GM19324 (cell line): ENCODE measurements around the gene CLEC20A.

Source experiments
- ATAC-seq: cut with Tn5 transposase; IDR thresholded peaks from one replicate; pipeline ENCODE4 v1.9.1; 2021; ENCODE audit warnings: mild to moderate bottlenecking, moderate library complexity; ENCODE audit not compliant: unreplicated experiment, low FRiP score

CLEC20A gene

DNA sequence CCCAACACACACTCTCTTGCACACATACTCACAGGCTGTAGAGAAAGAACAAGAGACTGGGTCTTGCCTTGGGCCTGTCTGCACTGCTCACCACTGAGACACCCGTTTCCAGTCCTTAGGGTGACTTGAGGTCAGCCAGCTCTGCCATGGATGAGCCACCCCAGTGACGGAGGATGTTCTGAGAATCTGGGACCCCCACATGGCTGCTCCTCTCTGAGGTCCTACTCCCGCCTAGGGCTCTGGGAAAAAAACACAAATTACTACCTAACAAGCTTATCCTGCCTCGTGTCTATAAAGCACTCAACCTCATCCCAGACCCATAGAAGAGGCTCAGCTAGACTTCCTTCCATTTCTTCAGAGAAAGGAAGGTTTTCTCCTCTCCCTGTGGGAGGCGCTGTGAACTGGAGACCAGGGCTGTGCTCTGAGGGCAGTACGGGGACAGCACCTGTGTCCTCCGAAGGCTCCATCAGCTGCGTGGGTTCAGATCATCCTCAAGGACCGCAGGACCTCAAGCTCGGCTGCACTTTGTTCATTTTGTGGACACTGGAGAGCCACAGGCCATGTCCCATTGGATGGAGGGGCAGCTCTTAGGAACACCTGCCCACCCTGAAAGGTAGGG is 4.3 kb upstream of the CLEC20A start:
- no peak for ATAC-seq

DNA sequence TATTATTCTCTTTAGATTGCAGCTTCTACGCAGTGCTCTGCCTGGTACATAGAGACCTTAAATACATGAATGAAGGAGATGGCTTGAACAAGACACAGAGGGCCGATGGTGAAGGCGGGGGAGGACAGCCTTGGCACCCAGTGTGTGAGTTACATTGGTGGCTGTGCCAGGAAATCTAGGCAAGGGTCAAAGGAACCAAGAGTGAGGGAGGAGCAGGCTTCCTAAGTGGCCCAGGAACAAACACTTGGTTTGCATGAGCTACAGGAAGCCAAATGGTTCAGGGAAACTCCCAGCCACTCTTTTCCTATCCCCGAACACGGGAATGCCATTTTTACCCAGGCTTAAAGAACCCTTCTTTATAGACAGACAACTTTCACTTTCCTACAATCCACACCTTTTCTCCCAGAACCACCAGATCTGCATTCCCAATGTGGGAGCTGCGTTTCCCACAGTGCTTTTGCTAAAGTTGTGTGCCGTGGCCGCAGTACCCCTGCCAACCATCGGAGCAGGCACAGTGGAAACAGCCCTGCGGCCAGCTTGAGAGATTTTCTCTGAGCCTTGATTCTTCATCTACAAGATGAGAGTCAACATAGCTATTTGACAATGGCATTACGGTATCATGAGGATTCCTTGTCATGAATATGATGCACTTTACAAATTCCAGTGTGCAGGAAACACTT is 3.5 kb upstream of the CLEC20A start:
- no peak for ATAC-seq

DNA sequence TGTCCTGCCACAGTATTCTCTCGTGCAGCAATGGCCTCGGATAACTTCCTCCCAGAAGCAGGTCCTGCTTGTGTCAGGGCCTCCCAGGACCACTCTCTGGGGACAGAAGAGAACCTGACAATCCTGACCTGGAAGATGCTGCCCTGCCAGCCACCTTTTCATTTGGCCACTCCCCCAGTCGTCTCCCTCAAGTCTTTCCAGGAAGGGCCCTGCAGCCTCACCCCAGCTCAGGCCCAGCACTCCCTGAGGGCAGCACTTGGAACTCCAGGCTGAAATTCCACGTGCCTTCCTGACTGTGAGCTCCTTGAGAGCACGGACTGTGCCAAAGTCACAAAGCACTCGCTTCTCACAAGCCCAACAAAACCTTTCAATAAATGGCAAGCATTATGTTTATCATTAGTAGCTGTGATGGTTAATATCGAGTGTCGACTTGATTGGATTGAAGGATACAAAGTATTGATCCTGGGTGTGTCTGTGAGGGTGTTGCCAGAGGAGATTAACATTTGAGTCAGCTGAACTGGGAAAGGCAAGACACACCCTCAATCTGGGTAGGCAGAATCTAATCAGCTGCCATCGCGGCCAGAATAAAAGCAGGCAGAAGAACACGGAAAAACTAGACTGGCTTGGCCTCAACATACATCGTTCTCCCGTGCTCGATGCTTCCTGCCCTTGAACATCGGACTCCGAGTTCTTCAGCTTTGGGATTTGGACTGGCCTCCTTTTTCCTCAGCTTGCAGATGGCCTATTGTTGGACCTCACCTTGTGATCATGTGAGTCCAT is 2.3 kb upstream of the CLEC20A start:
- ATAC-seq: no peak

DNA sequence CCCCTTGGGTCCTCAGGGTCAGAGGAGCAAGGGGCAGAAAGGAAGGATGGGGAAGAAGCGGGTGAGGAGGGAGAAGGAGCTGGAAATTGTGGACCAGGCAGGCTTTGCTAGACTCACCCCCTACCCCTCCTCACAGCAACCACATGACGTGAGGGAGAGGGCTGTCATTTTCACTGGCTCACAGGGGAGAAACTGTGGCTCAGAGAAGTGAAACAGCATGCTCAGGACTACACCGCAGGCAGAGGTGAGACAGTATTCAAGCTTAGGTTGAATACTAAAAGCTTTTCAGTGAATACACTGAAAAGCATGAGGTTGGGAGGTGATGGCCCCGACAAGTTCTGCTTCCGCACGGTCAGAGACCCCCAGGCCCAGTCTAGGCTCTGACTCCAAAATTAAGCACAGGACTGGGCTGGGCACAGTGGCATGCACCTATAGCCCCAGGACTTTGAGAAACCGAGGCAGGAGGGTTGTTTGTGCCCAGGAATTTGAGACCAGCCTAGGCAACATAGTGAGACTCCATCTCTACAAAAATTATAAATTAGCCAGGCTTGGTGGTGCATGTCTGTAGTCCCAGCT is 1.2 kb upstream of the CLEC20A start:
- no peak for ATAC-seq

DNA sequence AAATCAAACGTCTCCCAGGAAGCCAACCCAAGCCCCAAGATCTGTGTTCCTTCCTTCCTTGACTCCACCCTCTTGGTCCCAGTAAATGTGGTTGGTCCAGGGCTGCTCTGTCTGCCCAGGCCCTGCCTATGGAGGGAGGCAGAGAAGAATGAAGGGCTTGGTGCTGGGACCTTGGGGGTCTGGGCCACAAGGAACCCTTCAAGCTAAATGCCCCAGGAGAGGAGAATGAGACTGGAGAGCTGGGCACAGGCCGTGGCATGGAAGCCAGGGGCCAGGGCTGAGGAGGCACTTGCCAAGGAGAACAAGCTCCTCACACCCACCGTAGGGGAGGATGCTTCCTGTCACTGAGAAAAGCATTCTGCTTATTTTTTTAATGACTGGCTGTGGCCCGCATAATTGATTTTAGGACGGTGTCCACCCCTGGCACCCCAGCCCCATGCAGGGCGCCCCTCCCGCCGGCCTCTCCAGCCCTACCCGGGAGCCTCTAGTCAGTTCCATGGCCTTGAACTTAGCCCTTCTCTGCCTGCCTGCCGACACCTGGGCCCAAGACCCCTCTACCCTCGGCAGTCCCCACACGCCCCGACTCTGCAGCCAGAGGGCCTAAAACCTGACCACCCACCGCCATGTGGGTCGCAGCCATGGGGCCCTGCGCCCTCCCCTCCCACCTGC is 889 bp downstream of the CLEC20A start:
- ATAC-seq: no peak

DNA sequence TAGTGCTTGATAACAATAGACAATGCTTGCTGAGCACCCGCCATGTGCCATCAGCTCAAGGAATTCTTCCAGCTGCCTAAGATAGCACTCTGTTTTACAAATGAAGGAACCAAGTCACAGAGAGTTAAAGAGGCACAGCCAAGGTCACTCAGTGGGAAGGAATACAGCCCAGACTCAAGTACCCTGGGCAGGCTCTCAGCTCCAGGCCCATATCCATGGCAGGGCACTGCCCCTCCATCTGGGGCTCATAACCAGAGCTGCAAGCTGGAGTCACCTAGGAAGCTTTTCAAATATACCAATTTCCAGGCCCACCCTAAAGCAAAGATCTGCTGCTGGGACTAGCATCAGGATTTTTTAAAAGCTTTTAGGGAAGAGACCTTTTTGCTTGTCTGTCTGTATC is 1.6 kb downstream of the CLEC20A start:
- ATAC-seq: no peak

DNA sequence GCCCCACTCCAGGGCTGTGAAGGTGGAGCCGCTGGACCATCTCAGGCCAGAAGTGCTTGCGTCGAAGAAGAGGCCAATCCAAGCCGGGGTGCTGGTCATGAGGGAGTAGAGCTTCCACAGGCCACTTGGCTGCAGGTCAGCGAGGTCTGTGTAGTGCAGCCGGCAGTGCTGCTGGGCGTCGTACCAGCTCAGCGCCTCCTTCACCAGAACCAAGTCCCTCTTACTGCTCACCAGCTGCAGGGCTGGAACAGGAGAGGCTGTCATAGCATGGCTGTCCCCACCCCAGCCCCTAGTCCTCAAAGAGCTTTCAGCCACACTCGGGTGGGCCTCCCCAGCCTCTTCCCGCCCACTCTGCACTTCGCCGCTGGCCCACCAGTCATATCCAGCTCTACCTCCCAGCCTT is 2.2 kb downstream of the CLEC20A start:
- ATAC-seq: no peak

DNA sequence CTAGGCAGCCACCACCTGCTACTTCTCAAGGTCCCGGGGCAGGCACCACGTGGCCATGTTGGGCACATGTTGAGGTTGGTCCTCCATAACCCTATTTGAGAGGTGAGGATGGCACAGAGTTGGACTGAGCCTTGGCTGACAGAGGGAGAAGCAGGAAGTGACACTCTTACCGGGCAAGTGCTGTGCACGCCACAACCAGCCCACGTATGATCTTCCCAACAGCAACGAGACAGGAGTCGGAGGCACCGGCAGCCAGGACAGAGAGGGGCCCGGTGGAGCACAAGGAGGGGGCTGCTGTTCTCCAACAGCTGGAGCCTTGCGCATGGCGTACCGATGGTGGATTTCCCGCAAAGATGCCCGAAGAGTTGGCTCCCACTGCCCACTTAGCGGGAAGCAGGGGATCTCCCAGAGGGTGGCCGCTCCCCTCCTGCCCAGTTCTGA is 3.4 kb downstream of the CLEC20A start:
- ATAC-seq: no peak

DNA sequence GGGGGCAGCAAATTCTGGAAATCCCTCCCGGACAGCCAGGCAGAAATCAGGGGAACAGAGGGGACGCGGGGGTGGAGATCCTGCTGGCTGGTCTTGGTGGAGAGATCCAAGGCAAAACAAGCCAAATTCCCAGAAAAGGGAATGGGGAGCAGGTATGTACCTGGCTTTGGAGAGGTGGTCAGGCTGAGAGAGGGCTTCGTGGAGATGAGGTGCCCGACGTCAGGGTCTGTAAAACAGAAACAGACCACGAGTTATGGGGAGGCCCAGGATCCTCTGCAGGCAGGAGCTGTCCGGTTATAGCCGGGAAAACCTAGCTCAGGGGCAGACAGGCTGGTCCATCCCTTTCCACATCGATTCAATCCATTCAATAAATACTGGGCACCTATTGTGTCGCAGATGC is 4.4 kb downstream of the CLEC20A start:
- ATAC-seq: no peak

DNA sequence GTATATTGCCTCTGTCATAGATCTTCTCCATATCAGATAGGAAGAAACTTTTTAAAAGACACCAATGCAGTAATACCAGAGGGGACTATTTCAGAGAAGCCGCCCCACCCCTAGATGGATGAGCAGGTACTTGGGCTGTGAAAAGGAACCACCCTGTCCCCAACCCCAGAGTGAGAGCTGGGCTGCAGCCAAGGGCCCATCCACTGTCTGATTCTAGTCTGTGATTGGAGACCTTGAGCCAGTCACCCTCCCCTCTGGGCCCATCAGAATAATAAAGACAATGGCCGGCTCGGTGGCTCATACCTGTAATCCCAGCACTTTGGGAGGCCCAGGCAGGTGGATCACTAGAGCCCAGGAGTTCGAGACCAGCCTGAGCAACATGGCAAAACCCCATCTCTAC is 5.0 kb downstream of the CLEC20A start:
- ATAC-seq: no peak

DNA sequence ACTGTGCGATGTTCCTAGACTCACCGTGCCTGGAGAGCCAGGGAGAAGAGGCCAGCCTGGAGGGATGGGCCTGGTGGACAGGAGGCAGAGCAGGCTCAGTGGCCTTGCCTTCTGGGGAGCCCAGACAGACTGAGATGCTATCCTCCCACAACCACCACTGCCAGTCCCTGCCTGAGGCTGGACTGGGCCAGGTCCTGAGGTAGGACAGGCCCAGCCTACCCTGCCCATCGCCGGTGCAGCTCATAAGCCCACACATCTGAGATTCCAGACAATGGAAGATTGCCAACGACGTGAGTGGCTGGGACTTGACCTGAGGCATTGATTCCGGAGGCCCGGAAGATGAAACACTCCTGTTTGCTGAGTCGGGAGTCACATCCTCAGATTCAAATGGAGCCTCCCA is 5.8 kb downstream of the CLEC20A start:
- no peak for ATAC-seq

DNA sequence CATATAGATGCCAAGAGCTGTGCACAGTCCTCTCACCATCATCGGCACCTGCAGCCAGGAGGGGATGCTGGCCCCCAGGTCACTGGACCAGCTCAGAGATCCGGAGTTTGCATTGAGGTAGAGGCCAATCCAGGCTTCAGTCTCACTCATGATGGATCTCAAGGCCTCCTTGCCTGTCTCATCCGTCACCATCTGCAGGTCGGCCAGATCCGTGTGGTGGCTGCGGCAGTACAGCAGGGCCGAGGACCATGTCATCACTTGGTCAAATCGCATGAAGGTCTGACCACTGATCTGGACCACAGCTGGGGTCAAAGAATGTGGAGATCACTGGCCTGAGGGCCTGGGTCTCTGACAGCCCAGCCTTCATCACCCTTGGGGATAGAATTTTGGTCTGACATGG is 6.6 kb downstream of the CLEC20A start:
- ATAC-seq: no peak

DNA sequence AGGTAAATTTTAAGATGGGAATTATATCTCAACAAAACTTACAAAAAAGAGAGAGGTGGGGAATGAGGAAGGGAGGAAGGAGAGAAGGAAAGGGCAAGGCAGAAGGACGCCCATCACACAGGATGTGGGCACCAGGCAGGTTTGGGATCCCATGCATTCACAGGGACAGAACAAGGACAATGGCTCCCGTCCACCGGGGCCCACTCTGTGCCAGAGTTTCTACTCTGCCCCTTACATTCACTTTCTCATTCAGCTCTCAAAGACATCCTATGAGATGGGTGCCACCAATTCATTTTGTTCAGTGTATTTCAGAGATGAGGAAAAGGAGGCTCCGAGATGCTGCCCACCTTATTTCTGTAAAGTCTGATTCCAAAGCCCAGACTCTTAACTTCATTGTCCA is 7.4 kb downstream of the CLEC20A start:
- ATAC-seq: no peak

DNA sequence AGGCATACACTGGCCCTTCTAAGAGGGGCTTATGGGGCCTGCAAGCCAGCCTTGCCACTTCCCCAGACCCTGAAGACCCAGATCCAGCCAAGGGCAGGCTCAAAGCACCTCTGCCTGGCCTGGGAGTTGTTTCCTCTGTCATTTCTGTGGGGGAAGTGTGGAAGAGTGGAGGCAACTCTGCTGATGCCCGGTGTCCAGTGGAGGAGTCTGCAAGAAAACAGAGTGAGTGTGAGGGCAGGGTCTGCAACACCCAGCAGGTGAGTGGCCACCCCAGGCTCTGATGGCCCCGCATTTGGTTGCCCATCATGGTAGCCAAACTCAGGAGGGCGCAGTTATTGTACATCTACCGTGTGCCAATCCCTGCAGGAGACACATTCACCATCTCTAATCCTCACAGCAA is 8.4 kb downstream of the CLEC20A start:
- no peak for ATAC-seq

DNA sequence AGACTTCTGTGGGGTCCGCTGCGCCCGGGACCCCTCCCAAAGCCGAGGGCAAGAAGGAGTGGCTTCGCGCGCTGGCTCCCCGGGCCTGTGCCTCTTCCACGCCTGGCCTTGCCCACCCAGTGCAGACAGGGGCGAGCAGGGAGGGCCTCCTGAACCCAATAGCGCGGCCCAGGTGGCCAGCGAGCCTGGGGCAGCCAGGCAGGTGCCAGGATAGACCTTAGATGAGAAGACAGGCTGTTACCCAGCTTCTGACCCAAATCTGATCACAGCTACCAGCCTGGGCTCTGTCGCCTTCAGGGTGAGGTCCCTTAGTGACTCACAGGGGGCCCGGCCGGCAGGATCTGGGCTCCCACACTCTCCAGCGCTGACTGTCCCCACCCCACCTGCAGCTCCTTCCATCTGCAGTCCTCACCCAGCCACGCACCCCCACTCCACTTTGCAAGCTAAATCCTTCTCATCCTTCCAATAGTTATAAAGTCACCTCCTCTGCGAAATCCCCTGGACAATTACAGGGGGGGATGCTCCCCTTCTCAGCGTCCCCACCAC is 9.6 kb downstream of the CLEC20A start:
- no peak for ATAC-seq

DNA sequence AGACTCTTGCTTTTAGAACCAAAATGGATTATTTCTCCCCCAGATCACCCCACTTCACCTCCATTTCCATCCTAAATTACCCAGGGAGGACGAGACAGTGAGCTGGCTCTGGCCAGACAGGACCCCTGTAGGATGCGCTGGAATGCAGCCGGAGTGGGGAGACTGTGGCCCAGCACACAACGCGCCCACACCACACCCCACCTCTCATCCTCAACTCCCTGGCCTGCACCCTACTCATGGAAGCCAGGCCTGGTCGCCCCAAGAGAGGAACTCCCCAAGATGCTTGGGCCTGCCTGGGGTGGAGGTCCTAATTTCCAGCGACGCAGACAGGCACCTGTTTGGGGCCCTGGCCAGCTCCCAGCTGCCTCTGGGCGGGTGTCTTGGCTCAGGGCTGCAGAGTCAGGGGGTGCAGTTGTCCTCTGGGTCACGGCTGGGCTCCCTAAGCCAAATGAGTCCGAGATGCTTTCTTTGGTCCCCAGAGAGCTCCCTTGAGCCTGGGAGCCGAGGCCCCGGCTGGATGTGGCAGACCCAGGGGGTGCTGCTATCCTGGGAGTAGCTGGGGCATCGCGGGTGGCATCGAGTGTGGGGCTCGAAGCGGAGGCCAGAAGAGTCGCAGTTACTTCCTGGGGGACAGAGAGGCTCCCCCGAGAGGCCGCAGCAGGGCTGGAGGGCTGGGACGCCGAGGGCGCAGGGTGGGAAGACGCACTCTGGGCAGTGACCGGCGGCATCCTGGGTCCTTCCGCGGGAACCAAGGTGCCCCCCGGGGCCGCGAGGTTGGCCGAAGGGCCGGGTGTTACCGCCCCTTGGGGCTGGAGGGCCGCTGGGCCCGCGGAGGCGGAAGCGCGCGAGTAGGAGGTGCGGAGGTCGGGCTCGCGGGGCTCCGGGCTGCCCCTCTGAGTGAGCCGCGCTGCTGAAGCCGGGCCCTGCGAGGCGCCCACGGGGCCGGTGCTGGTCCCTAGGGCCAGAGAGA is 10.4 kb downstream of the CLEC20A start:
- ATAC-seq: no peak

DNA sequence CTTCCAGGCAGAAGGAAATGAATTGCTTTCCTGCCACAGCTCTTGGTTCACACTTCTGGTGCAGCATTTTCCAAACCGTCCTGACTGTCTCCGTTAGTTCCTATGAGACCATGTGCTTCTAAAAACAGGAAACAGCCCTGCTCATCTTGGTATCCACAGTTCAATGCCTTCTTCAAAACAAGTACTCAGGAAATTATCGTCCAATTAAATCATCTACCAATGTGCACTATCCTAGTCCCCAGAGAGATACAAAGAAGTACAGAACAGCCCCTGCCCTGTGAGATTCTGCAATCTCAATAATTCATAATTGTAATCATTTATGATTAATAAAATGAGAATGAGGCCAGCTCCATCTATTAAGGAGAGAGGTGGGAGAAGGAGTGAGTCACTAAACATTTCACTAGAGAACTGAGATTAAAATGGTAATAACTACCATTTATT is 11.2 kb downstream of the CLEC20A start:
- ATAC-seq: no peak

DNA sequence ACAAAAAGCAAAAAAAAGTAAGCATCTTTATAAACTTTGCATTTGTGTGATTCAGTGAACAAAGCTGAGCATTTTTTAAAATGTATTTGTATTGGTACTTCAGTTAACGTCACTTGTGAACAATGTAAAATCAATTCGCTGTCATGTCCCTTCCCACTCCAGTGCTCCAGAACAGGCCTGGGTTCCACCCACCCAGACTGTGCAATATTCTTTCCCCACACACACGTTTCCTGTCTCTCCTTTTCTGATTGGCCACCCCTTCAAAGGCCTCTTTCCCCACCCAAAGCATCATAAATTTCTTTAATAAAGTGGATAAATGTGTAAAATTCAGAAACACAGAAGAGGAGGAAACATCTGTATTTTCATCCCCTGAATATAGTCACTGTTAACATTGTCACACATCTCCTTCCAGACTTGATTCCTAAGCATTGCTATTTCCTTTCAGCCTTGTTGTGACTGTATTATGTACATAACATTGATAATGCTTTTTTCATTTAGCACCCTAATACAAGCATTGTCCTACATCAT is 12.0 kb downstream of the CLEC20A start:
- ATAC-seq: no peak
